SJCRH30 (cell line): ENCODE measurements around the gene ZNF334. TPM values are rescaled to one million over a fixed set of nuclear protein-coding genes. Genes with fewer than 3 reads are reported as not detected.

ENCODE experiments used
- total RNA-seq: library from RNA; depleted of rRNA; stranded (reverse); fragments of >200 nt; shearing (Covaris generic); gene quantifications from 2 replicates; pipeline ENCODE4 v1.2.3, GENCODE V29; 2014; rRNA removed

The ZNF334 gene
- total RNA-seq, 1 experiment from 2014 or later = 0.32 TPM

Other genes starting within 250 kb of the ZNF334 start
- gene CDH22, start 205.1 kb downstream of the ZNF334 start, total RNA-seq = 0.06 TPM in 1 of 2 replicates, not detected in the other
- 51.6 and 54.5 TPM in 2 replicates for gene ELMO2, start 106.9 kb downstream of the ZNF334 start, total RNA-seq
- not detected in 2 replicates for gene OCSTAMP, start 37.1 kb upstream of the ZNF334 start, total RNA-seq
- not detected in 2 replicates for gene SLC13A3, start 137.9 kb upstream of the ZNF334 start, total RNA-seq
- gene TP53RK, start 175.9 kb upstream of the ZNF334 start, total RNA-seq = 41.5 and 45.4 TPM in 2 replicates
- 4.6 and 5.1 TPM in 2 replicates for gene SLC2A10, start 196.1 kb upstream of the ZNF334 start, total RNA-seq